SJCRH30 (cell line): ENCODE data around the gene LRP1B. TPM values are rescaled to one million over a fixed set of nuclear protein-coding genes. Genes with fewer than 3 reads are reported as not detected.

Experiments
- DNase-seq, 2 experiments: peaks; one replicate each; pipeline ENCODE4 v3.0.0-alpha.2; 2015 to 2020
- H3K27ac ChIP-seq: fragments of 250-450 bp; sonication (Bioruptor Pico); 2 replicates; pipeline ENCODE4 v1.5.1; 2020; ENCODE audit warnings: mild to moderate bottlenecking, moderate library complexity
- H3K27me3 ChIP-seq: fragments of 250-450 bp; sonication (Bioruptor Pico); 2 replicates; pipeline ENCODE4 v1.5.1; 2020; ENCODE audit warnings: mild to moderate bottlenecking, moderate library complexity
- H3K36me3 ChIP-seq: fragments of 250-450 bp; sonication (Bioruptor Pico); 2 replicates; pipeline ENCODE4 v1.5.1; 2020; ENCODE audit warnings: mild to moderate bottlenecking, moderate library complexity
- H3K4me1 ChIP-seq: fragments of 250-450 bp; sonication (Bioruptor Pico); 2 replicates; pipeline ENCODE4 v1.5.1; 2020; ENCODE audit warnings: mild to moderate bottlenecking, moderate library complexity
- H3K4me3 ChIP-seq: fragments of 250-450 bp; sonication (Bioruptor Pico); 2 replicates; pipeline ENCODE4 v1.5.1; 2020; ENCODE audit warnings: mild to moderate bottlenecking, moderate library complexity
- H3K9me3 ChIP-seq: fragments of 250-450 bp; sonication (Bioruptor Pico); replicated peaks from 2 replicates; pipeline ENCODE4 v1.5.1; 2020; ENCODE audit warnings: mild to moderate bottlenecking, moderate library complexity
- total RNA-seq: library from RNA; depleted of rRNA; stranded (reverse); fragments of >200 nt; shearing (Covaris generic); gene quantifications from 2 replicates; pipeline ENCODE4 v1.2.3, GENCODE V29; 2014; rRNA removed

The LRP1B gene
- 6.8 and 7.5 TPM in 2 replicates for total RNA-seq

DNA sequence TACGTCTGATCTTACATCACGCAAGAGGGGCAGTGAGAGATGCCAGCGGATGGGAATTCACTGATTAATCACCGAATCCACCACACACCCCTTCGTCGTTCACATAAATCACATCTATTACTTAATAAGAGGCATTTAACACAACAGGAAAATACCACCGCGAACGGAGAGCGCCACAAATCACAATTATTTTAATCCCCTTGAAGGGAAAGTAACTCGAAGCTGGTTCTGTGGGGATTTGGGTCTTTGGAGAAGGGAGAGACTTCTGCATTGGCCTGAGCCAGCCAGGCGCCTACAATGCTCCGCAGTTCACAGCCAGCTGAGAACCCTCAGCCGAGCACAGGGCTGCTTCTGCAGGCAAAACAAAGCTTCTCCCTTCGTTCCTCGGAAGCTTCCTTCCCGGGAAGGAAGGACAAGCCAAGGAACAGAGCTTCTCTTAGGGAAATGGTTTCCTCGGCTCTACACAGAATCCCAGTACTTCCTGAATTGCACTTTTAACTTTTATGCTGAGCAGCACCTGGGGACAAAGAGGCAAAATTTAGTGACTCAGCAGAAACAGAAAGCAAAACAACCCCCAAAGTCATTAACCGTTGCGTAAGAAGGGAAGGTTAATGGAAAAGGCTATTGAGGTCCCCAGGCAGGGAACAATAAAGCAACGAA lies at the start of gene LRP1B:
LRP1B (minus strand) TSS at position 7 of the 660 bp plus-strand sequence. CDS start 287 bp downstream, outside the sequence.
- Histone ChIP-seq H3K4me1 (no peaks in the 10 kb centered on the region), H3K9me3 (no peaks in the 10 kb centered on the region), H3K27ac (peak within 1 kb of the TSS; percentile 84), H3K4me3 (peak within 1 kb of the TSS; percentile 76), H3K36me3 (no peaks in the 10 kb centered on the region), H3K27me3 (no peaks in the 10 kb centered on the region)
- DNase-seq = peak; percentile 73 to 84

GRCh38 chr2:142179686-142180085 lies 48.9 kb upstream of the LRP1B start:
- H3K9me3 ChIP-seq = no peaks in the 10 kb centered on the region
- H3K4me3 ChIP-seq = no peak overlapping the region
- no peak for DNase-seq
- no peaks in the 10 kb centered on the region for H3K27me3 ChIP-seq
- H3K36me3 ChIP-seq = no peaks in the 10 kb centered on the region
- no peaks in the 10 kb centered on the region for H3K4me1 ChIP-seq
- H3K27ac ChIP-seq = no peak overlapping the region

DNA sequence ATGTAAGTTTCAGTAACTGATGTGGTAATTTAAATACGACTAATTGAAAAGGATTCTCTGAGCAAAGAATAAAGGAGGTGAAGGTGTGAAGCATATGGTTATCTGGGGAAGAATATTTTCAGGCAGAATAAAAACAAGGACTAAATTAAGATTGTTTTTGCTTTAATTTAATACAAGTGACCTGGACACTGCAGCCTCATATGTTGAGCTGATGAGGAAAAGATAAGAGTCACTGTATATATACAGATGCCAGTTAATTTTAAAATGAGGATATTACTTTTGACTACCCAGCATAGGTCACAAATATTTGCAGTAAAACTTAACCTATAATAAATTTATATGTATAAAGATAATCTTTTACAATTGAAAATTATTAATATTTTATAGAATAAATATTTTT lies 47.8 kb upstream of the LRP1B start:
- no peaks in the 10 kb centered on the region for H3K36me3 ChIP-seq
- no peak for DNase-seq
- H3K27me3 ChIP-seq = no peaks in the 10 kb centered on the region
- H3K4me1 ChIP-seq = no peaks in the 10 kb centered on the region
- H3K27ac ChIP-seq = no peak overlapping the region
- H3K4me3 ChIP-seq = no peak overlapping the region
- H3K9me3 ChIP-seq = no peaks in the 10 kb centered on the region

- Histone ChIP-seq H3K4me3 (no peak overlapping the region), H3K27ac (no peak overlapping the region), H3K4me1 (no peaks in the 10 kb centered on the region), H3K9me3 (no peaks in the 10 kb centered on the region), H3K36me3 (no peaks in the 10 kb centered on the region), H3K27me3 (no peaks in the 10 kb centered on the region)
- DNase-seq = no peak
Observed at GRCh38 chr2:142176941-142177340, 46.1 kb upstream of the LRP1B start.

- Histone ChIP-seq H3K27me3 (no peaks in the 10 kb centered on the region), H3K4me3 (no peak overlapping the region), H3K4me1 (no peaks in the 10 kb centered on the region), H3K36me3 (no peaks in the 10 kb centered on the region), H3K9me3 (no peaks in the 10 kb centered on the region), H3K27ac (no peak overlapping the region)
- DNase-seq = peak in 1 of 2 experiments; percentile 16
Observed at GRCh38 chr2:142175813-142176338, 45.1 kb upstream of the LRP1B start.

DNA sequence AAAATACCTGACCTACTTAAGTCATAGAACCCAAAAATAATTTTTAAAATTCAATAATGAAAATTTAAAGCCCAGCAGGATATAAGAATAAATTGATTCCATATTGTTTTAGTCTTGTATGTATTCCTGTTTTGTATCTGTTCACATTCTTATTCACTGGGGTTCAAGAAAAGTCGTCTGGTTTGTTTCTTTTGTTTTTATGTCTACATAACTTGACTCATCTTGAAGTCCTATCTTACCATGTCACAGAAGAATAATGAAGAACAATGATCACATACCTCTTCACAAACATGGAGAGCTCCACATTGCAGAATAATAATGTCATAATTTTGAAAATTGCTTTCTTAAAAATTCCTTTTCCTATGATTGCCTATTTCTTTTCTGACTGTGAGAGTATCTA lies 43.4 kb upstream of the LRP1B start:
- Histone ChIP-seq H3K27ac (no peak overlapping the region), H3K4me3 (no peak overlapping the region)
- no peak for DNase-seq

GRCh38 chr2:142170847-142171246 lies 40.0 kb upstream of the LRP1B start:
- Histone ChIP-seq H3K27ac (no peak overlapping the region), H3K36me3 (no peaks in the 10 kb centered on the region), H3K9me3 (no peaks in the 10 kb centered on the region), H3K27me3 (no peaks in the 10 kb centered on the region), H3K4me1 (no peaks in the 10 kb centered on the region), H3K4me3 (no peak overlapping the region)
- no peak for DNase-seq

More for the DNA sequence above, 43.4 kb upstream of the LRP1B start:
- Histone ChIP-seq H3K4me1 (no peaks in the 10 kb centered on the region), H3K9me3 (no peaks in the 10 kb centered on the region), H3K27me3 (no peaks in the 10 kb centered on the region), H3K36me3 (no peaks in the 10 kb centered on the region)

GRCh38 chr2:142165790-142166189 lies 35.0 kb upstream of the LRP1B start:
- peak; percentile 21 to 59 for DNase-seq
- no peak overlapping the region for H3K4me3 ChIP-seq

GRCh38 chr2:142153601-142154000 lies 22.8 kb upstream of the LRP1B start:
- H3K4me3 ChIP-seq = no peak overlapping the region
- DNase-seq = peak in 1 of 2 experiments; percentile 30
- H3K36me3 ChIP-seq = no peaks in the 10 kb centered on the region
- no peaks in the 10 kb centered on the region for H3K27me3 ChIP-seq
- no peak overlapping the region for H3K27ac ChIP-seq
- no peaks in the 10 kb centered on the region for H3K9me3 ChIP-seq
- peaks cover 9% of the 10 kb centered on the region for H3K4me1 ChIP-seq

More at GRCh38 chr2:142165790-142166189, 35.0 kb upstream of the LRP1B start:
- Histone ChIP-seq H3K4me1 (no peaks in the 10 kb centered on the region), H3K27me3 (no peaks in the 10 kb centered on the region), H3K9me3 (no peaks in the 10 kb centered on the region), H3K36me3 (no peaks in the 10 kb centered on the region), H3K27ac (no peak overlapping the region)

GRCh38 chr2:142150453-142150852 lies 19.6 kb upstream of the LRP1B start:
- DNase-seq = no peak
- H3K4me3 ChIP-seq = no peak overlapping the region
- no peaks in the 10 kb centered on the region for H3K27me3 ChIP-seq
- no peaks in the 10 kb centered on the region for H3K36me3 ChIP-seq
- no peak overlapping the region for H3K27ac ChIP-seq
- peaks cover 9% of the 10 kb centered on the region for H3K4me1 ChIP-seq
- H3K9me3 ChIP-seq = no peaks in the 10 kb centered on the region

GRCh38 chr2:142144547-142144946 lies 13.7 kb upstream of the LRP1B start:
- no peak for DNase-seq

DNA sequence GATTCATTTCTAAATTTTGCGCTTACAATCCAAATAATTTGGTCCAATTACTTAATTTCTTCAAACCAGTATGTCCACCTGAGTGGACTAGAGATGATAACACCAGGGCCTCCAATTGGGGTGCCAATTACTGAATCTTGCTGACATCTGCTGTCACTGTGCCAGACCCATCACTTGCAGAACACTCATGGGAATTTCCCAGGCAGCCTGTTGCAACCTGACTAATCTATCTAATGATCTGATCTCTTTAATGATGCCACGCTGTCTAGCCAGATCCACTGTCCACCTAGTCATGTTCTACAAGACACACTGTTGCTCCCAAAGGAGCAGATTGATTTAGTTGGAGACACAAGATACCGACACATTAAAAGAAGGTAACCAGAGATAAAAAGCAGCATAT lies 11.8 kb upstream of the LRP1B start:
- no peaks in the 10 kb centered on the region for H3K27me3 ChIP-seq
- no peak overlapping the region for H3K27ac ChIP-seq
- H3K9me3 ChIP-seq = no peaks in the 10 kb centered on the region
- no peaks in the 10 kb centered on the region for H3K36me3 ChIP-seq
- no peak for DNase-seq
- no peaks in the 10 kb centered on the region for H3K4me1 ChIP-seq
- no peak overlapping the region for H3K4me3 ChIP-seq

More at GRCh38 chr2:142144547-142144946, 13.7 kb upstream of the LRP1B start:
- Histone ChIP-seq H3K27ac (no peak overlapping the region), H3K9me3 (no peaks in the 10 kb centered on the region), H3K27me3 (no peaks in the 10 kb centered on the region), H3K36me3 (no peaks in the 10 kb centered on the region), H3K4me1 (no peaks in the 10 kb centered on the region), H3K4me3 (no peak overlapping the region)

- H3K9me3 ChIP-seq = no peaks in the 10 kb centered on the region
- H3K4me1 ChIP-seq = no peaks in the 10 kb centered on the region
- H3K36me3 ChIP-seq = no peaks in the 10 kb centered on the region
- peak in 1 of 2 experiments; percentile 72 for DNase-seq
- no peak overlapping the region for H3K27ac ChIP-seq
- H3K27me3 ChIP-seq = no peaks in the 10 kb centered on the region
- H3K4me3 ChIP-seq = no peak overlapping the region
Observed at GRCh38 chr2:142140434-142140845, 9.6 kb upstream of the LRP1B start.

- H3K9me3 ChIP-seq = no peaks in the 10 kb centered on the region
- peak in 1 of 2 experiments; percentile 27 for DNase-seq
- H3K36me3 ChIP-seq = no peaks in the 10 kb centered on the region
- no peak overlapping the region for H3K27ac ChIP-seq
- no peaks in the 10 kb centered on the region for H3K27me3 ChIP-seq
- no peaks in the 10 kb centered on the region for H3K4me1 ChIP-seq
- H3K4me3 ChIP-seq = no peak overlapping the region
Observed at GRCh38 chr2:142139384-142139783, 8.6 kb upstream of the LRP1B start.

- no peak overlapping the region for H3K27ac ChIP-seq
- H3K36me3 ChIP-seq = no peaks in the 10 kb centered on the region
- no peaks in the 10 kb centered on the region for H3K27me3 ChIP-seq
- no peaks in the 10 kb centered on the region for H3K4me1 ChIP-seq
- no peak for DNase-seq
- H3K9me3 ChIP-seq = no peaks in the 10 kb centered on the region
- no peak overlapping the region for H3K4me3 ChIP-seq
Observed at GRCh38 chr2:142136571-142136970, 5.8 kb upstream of the LRP1B start.

DNA sequence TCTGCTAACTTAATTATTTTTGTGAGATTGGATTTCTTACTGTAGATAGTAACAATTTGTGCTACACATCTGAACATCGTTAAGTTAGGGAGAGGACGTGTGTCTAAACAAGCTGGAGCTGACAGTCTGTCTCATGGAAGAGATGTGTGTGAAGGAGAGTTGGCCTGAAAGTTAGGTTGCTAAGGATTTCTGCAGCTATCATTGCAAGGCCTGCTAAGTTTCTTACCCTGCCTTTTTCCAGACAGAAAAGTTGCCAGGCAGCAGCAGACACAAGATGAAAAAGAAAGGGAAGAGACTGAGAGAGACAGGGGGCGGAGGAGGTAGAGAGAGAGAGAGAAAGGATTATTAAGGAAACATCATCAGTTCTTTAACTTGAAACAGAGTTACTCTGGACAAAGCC lies 4.1 kb upstream of the LRP1B start:
- no peak overlapping the region for H3K27ac ChIP-seq
- no peak for DNase-seq
- no peaks in the 10 kb centered on the region for H3K36me3 ChIP-seq

More for the DNA sequence above, 4.1 kb upstream of the LRP1B start:
- Histone ChIP-seq H3K27me3 (no peaks in the 10 kb centered on the region), H3K4me3 (no peak overlapping the region), H3K4me1 (no peaks in the 10 kb centered on the region), H3K9me3 (no peaks in the 10 kb centered on the region)
